ENCODE data around the gene LENG1.

LENG1 gene

DNA sequence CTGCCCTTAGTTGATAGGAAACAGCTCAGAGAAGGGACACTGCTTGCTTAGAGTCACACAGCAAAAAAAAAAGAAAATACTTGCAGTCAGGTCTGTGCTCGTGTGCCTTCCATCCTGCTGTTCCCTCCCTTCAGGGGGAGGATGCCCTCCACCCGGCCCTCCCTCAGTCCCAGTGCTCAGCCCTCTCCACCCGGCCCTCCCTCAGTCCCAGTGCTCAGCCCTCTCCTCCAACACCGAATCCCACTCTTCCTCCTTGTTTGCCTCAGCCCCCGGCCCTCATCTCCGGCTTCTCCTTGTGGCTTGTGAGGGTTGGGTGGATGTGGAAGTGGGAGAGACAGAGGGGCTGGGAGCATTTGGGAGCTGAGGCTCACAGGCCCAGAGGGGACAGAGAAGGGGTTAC, 49.9 kb downstream of the LENG1 start:
- no peak for DNase-seq (ENCODE audit: low read depth in 2 of 2)

DNA sequence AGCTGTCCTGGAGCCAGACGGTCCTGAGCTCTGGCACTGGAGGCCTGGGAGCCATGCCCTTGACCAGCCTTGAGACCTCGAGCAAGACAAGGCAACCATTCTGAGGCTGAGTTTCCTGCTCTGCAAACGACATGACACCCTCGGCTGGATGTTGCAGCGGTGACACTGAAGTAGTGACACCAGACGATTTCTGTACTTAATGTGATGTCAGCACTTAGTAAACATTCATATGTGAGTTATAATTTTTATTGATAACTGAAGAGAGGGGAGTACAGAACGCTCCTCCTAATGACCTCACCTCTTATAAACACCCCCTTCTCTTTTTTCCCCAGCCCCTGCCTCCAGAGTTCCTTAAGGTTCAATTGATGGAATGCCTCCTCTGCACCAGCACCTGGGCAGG, 51.0 kb downstream of the LENG1 start:
- no peak for DNase-seq (ENCODE audit: low read depth in 2 of 2)

DNA sequence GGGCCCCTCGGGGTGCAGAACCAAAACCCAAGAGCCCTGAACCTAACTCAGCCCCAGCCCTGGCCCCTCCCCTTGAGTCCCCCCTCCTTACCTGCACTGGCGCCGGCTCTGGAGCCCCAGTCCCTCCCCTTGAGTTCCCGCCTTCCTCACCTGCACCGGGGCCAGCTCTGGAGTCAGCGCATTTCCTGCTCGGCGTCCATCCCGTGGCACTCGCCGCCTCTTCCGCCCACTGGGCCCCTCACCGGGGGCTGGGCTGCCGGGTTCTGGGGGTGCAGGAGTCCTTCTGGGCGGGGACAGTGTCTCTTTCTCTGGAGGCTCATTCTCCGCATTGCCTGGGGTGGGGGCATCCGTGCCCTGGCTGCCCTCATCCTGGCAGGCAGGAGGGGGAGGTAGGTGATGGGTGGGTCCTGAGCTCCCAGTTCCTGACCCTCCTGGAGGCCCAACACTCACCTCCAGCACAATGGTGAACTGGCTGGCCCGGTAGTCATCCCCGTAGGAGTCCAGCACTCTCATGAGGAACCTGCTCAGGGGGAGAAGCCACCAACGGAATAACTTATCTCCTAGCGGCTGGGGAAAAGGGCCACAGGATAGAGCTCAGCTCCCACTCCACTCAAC, 51.5 kb downstream of the LENG1 start:
- no peak for DNase-seq (ENCODE audit: low read depth in 2 of 2)

DNA sequence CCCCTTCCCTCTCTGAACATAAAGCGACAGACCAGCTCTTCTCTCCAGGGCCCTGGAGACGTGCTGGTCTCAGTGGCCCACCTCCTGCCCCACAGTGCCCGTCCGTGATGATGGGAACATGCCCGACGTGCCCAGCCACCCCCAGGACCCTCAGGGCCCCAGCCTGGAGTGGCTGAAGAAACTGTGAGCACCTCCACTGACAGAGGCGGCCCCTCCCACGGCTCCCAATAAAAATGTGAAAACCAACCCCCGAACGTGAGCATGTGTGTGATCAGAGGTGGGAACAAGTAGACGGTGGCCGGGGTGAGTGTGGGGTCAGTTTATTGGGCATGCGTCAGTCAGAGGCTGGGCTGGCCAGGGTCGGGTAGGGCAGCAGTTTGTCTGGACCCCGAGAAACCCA, 52.8 kb downstream of the LENG1 start:
- no peak for DNase-seq (ENCODE audit: low read depth in 2 of 2)

DNA sequence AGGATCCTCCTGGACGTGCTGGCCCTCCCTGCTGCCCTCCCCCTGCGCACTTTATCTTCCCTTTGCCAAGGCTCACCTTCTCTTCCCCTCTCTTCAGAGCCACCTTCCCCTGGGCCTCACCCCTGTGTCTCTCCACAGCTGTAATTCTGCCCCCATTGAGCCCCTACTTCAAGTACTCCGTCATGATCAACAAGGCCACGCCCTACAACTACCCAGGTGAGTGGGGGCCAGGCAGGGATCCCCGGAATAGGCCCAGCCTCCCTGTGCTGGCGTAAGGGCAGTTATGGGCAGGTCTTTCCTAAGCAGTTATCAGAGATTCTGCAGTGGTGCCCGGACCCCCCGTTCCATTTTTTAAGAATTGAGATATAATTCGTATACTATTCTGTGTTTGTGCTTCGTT, 53.7 kb downstream of the LENG1 start:
- DNase-seq (ENCODE audit: low read depth in 2 of 2), result no peak

Measured in fibroblast of skin of left quadriceps (primary cell).